ENCODE results near the gene TBL3.

Gene TBL3

GRCh38 chr16:1999866-2000514, 28.1 kb downstream of the TBL3 start:
- H3K4me3 ChIP-seq: no peak overlapping the region
- TF ChIP-seq CTCF (IDR thresholded peaks at IDR 0.05): no peak
- no peak overlapping the region for H3K27ac ChIP-seq
- no peak for DNase-seq (ENCODE audit: low spot score)

DNA sequence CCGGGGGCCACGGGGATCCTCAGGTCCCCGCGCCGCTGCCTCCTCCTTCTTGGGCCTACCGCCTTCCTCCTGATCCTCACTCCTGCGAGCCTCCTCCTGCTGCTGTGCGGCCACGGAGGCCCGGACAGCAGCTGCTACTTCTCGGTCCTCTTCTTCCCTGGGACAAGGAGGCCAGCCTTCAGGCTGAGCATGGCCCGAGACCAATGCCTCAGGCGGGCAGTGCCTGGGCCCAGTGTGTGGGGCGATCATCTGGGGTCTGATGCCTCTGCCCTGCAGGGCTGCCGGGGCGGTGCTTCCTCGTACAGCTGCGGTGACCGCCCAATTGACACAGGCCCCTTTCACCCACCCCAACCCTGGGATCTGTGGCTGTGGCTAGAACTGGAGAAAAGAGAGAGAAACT, 29.2 kb downstream of the TBL3 start:
- DNase-seq (ENCODE audit: low spot score): no peak
- H3K27ac ChIP-seq: no peak overlapping the region
- TF ChIP-seq CTCF (IDR thresholded peaks at IDR 0.05): no peak
- H3K4me3 ChIP-seq: no peak overlapping the region

DNA sequence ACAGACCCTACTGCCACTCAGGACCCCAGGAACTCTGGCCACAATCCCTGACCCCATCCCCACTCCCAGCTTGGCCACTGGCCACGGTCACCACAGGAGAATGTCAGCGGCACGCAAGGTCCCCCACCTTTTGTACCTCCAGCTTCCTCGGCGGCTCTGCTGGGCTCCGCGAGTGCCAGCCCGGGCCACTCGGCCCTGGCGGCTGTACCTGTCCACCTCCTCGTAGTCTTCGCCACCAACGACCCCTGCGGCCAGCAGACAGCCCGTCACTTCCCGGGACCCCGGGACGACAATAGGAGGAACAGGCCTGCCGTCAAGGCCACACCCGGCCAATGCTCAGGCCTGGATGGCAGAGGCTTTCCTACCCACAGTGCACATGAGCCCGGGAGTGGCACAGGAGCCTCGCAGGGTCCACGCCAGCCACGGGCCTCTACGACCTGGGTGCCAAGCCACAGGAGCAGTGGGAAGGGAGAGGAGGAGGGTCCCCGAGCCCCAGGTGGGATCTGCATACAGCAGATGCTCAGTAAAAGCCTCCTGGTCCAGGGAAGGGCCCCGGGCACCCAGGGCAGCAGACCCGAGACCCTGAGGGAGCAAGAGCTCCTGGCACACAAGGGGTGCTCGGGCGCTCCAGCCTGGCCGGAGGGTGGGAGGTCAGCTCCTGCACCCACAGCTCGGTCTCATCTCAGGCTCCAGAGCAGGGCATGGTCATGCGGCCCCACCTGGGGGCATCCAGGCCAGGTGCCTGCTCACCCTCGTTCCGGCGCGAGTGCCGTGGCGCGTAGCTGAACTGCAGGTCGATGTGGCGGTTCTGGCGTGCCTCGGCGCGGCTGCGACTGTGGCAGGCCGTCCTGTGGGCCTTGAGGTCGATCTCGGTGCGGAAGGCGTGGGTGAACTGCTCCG, 29.9 kb downstream of the TBL3 start:
- no peak for DNase-seq (ENCODE audit: low spot score)
- no peak overlapping the region for H3K4me3 ChIP-seq
- TF ChIP-seq CTCF (IDR thresholded peaks at IDR 0.05): no peak
- no peak overlapping the region for H3K27ac ChIP-seq

DNA sequence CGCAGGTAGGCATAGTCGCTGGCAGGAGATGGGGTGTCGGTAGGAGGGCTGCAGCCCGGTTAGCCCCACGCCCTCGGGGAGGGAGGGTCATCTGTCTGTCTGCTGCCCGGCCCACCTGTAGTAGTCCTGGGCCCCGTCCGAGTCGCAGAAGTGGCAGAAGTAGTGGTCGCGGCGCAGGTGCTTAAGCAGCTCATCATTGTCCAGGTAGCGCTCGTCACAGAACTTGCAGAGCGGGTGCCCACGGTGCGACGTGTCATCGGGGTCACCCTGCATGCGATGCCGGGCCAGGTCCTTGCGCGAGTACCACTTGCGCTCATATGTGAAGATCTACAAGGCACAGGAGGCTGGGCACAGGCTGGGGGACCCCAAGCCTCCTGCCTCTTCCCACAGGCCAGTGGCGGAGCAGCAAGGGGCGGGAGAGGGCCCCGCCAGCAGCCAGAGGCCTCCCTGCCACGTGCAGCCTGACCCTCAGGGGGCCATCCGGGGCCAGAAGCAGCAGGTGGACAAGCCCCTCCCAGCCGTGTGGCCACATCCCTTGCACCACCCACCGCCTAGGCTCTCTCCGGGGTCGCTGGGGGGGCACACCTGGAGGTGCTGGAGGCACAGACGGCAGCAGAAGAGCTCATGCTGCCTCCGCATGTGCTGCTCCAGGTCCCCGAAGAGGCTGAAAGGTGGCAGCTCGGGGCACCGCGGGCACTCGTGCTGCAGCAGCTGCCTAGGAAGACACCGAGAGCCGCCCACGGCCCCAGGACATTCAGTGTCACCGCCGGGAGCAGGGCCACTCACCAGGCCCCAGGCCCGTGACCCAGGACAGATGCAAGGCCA, 30.8 kb downstream of the TBL3 start:
- DNase-seq (ENCODE audit: low spot score): no peak
- Histone ChIP-seq H3K27ac (no peak overlapping the region), H3K4me3 (no peak overlapping the region)
- TF ChIP-seq CTCF (IDR thresholded peaks at IDR 0.05): no peak

DNA sequence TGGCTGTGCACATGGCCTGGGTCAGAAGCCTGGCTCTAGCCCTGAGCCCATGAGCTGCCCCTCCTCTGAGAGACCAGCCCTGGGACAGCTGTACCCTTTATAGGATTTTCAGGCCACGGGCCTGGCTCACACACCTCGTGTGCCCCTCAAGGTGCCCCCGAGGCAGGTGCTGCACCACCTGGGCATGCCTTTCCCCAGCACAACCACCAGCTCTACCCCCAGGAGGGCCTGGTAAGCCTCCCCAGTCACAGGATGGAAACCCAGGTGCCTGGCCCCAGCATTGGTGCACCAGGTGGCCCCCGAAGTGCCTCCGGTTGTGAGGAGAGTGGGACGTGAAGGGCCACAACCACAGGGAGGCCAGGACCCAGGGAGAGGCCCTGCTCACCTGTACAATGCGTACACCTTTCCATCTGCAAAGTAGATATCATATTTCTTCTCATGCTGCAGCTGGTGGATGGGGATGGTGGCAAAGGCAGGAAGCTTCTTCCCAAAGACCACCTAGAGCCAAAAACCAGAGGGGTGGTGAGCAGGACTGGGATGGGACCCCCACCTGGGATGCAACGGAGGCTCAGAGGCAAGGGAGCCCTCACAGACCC, 31.5 kb downstream of the TBL3 start:
- no peak for TF ChIP-seq CTCF (IDR thresholded peaks at IDR 0.05)
- H3K4me3 ChIP-seq: no peak overlapping the region
- no peak overlapping the region for H3K27ac ChIP-seq
- no peak for DNase-seq (ENCODE audit: low spot score)

DNA sequence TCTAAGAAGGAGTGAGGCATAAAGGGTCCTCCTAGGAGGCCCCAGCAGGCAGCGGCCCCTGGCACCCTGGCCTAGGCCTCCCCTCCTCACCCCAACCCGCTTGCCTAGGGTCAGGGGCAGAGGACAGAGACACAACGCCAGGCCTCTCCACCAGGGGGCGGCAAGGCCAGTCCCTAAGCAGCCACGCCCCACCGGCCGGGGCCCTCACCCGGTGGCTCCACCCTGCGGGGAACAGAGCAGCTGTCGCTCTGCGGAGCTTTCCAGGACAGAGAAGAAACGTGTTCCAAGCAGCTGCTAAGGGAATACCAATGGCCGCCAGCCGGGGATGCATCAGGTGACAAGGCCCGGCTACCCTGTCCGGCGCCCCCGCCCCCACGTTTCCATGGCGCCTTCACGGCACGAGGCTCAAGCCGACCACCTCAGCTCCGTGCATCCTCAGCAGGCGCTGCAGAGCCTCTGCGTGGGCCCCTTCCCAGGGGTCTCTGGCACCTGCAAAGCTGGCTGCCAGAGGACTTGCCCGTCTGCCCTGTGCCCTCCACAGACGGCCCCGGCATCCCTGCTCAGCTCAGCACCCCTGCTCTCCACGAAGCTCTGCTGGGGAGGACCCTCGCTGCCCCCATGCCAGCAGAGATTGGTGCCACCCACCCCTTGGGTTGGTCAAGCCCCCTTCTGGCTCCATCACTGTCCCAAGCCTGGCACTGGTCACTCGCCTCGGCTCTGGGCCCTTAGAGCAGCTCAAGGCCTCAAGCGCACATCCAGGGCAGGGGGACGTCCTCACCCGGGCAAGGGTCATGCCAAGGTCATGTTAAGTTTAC, 32.2 kb downstream of the TBL3 start:
- Histone ChIP-seq H3K4me3 (peak overlapping the region; percentile 55), H3K27ac (no peak overlapping the region)
- no peak for DNase-seq (ENCODE audit: low spot score)
- TF ChIP-seq CTCF (IDR thresholded peaks at IDR 0.05): peak; percentile 77

All from coronary artery (tissue), 2 donors.